GM13977 (cell line): Measurements from ENCODE around the gene RPS27.

Experiments used
- DNase-seq: peaks from one replicate; pipeline ENCODE4 v3.0.0; 2012; ENCODE audit warnings: low spot score
- in situ Hi-C: fragments of 300-500 bp; cut with MboI; formaldehyde crosslinking; loops from one replicate; pipeline ENCODE4 v1.12.0; 2022; ENCODE audit warnings: low sequenced_read_pairs, low pct_unique_long_range_greater_than_20kb, mixed read lengths, inconsistent platforms; ENCODE audit not compliant: unreplicated experiment
- TF ChIP-seq, protein P1 (sequence below): IDR thresholded peaks from 2 replicates; pipeline ENCODE4 v1.5.1; 2012; ENCODE audit warnings: mild to moderate bottlenecking, control low read depth; ENCODE audit not compliant: insufficient read depth; ENCODE audit errors: extremely low read depth, missing control alignments

Gene RPS27

GRCh38 chr1:153968000-153968363, 22.6 kb upstream of the RPS27 start:
- in situ Hi-C loops, result no loop called here
- TF ChIP-seq, protein P1, sequence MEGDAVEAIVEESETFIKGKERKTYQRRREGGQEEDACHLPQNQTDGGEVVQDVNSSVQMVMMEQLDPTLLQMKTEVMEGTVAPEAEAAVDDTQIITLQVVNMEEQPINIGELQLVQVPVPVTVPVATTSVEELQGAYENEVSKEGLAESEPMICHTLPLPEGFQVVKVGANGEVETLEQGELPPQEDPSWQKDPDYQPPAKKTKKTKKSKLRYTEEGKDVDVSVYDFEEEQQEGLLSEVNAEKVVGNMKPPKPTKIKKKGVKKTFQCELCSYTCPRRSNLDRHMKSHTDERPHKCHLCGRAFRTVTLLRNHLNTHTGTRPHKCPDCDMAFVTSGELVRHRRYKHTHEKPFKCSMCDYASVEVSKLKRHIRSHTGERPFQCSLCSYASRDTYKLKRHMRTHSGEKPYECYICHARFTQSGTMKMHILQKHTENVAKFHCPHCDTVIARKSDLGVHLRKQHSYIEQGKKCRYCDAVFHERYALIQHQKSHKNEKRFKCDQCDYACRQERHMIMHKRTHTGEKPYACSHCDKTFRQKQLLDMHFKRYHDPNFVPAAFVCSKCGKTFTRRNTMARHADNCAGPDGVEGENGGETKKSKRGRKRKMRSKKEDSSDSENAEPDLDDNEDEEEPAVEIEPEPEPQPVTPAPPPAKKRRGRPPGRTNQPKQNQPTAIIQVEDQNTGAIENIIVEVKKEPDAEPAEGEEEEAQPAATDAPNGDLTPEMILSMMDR, result no peak
- no peak for DNase-seq

DNA sequence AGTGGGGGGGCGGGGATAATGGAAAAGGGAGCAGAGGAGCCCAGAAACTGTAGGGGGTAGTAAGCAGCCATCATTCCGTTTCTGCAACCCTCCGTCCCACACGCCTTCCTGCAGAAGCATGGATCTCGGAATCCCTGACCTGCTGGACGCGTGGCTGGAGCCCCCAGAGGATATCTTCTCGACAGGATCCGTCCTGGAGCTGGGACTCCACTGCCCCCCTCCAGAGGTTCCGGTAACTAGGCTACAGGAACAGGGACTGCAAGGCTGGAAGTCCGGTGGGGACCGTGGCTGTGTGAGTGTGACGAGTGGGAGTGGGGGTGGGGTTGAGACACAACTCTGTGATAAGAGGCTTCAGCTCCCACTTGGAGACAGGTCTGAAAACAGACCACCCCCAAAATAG, 22.2 kb upstream of the RPS27 start:
- no peak for DNase-seq
- TF ChIP-seq, protein P1, result no peak
- in situ Hi-C loops, result no loop called here

DNA sequence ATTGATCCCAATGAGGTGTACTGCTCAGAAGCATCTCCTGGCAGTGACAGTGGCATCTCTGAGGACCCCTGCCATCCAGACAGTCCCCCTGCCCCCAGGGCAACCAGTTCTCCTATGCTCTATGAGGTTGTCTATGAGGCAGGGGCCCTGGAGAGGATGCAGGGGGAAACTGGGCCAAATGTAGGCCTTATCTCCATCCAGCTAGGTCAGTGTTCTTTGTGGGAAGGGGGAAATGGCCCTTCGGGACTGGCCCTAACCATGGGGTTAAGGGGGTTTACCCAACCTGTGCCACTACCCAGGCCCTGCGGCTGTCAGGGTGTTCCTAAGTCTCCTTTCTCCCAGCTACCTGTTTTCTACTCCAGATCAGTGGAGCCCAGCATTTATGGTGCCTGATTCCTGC, 21.6 kb upstream of the RPS27 start:
- in situ Hi-C loops, result no loop called here
- TF ChIP-seq, protein P1, result no peak
- no peak for DNase-seq

GRCh38 chr1:153970346-153970745, 20.2 kb upstream of the RPS27 start:
- in situ Hi-C loops, result no loop called here
- no peak for DNase-seq
- TF ChIP-seq, protein P1, result no peak

- TF ChIP-seq, protein P1, result no peak
- no peak for DNase-seq
- in situ Hi-C loops, result no loop called here
Observed at GRCh38 chr1:153973071-153973470, 17.5 kb upstream of the RPS27 start.

GRCh38 chr1:153973525-153973924, 17.0 kb upstream of the RPS27 start:
- TF ChIP-seq, protein P1, result no peak
- DNase-seq, result no peak
- in situ Hi-C loops, result no loop called here

DNA sequence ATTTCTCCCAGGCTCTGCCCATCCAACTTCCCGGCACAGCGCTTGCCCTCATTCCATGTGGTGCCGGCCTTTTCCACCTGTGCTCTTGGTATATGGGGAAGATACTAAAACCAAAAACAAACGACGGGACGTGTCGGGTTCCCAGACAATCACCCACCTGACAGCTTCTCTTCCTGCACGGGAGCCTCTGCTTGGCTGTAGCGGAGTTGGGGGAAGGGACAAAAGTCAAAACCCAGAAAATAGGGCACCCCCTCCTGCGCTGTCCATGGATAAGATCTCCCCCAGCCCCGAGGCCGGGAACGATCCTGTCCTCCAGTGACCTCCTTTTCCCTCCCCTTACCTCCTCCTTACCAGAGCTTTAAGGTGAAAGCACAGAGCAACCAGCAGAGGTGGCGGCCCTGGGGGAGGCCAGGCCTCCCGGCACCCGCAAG, 13.7 kb upstream of the RPS27 start:
- TF ChIP-seq, protein P1, result no peak
- no peak for DNase-seq
- in situ Hi-C loops, result loop anchor here (25.0 kb wide), 1 partner anchor 465 kb away; no protein-coding TSS in a partner anchor
